Lower leg skin (tissue), 3 donors: Measurements from ENCODE around the gene HERC2.

Experiments
- POLR2A ChIP-seq, 2 donors: fragments of 450-650 bp; IDR thresholded peaks; one replicate each; pipeline ENCODE4 v1.6.1; 2016 to 2017; ENCODE audit warnings: antibody characterized with exemption in 2 of 2, mild to moderate bottlenecking in 1 of 2, moderate library complexity in 1 of 2
- TF ChIP-seq, protein P1 (sequence below), 3 donors: fragments of 450-650 bp; IDR thresholded peaks; one replicate each; pipeline ENCODE4 v1.5.1; 2016; ENCODE audit warnings: antibody characterized with exemption in 3 of 3, mild to moderate bottlenecking in 3 of 3, moderate library complexity in 2 of 3

DNA sequence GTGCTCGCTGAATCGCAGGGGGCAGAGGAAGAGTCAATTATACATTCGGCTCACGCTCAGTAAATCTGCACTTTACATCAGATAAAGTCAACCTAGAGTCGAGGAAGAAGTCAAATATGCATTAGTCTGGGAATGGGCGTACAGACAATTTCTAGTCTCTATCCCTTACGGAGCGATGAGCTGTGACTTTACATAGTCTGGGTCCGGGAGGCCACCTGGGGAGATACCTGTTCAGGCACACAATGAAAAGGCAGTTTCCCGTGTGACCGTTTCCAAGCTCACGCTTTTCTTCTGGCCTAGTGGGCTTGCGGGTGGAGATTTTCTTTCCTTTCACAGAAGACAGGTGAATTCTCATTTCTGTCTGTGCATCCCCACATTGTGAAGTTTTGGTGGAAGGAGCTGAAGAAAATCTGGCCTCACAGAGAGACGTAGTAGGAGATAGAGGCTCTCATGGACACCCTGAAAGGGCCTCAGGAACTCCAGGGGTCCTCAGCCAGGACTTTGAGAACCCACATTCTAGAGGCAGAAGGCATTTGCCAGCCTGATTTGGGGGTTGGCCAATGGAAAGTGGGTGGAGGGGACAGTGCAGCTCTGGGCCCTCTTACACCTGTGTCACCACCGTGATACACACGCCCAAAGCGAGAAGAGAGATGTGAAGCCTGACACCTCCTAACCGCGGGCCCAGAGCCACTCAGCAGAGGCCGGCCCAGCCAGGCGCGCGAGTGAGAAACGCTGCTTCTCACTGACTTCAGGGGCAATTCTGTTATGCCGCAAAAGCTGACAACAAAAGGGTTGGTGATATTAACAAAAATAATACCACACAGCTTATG is 212.1 kb downstream of the HERC2 start:
- TF ChIP-seq POLR2A (IDR thresholded peaks at IDR 0.05): no peak
- TF ChIP-seq, protein P1, sequence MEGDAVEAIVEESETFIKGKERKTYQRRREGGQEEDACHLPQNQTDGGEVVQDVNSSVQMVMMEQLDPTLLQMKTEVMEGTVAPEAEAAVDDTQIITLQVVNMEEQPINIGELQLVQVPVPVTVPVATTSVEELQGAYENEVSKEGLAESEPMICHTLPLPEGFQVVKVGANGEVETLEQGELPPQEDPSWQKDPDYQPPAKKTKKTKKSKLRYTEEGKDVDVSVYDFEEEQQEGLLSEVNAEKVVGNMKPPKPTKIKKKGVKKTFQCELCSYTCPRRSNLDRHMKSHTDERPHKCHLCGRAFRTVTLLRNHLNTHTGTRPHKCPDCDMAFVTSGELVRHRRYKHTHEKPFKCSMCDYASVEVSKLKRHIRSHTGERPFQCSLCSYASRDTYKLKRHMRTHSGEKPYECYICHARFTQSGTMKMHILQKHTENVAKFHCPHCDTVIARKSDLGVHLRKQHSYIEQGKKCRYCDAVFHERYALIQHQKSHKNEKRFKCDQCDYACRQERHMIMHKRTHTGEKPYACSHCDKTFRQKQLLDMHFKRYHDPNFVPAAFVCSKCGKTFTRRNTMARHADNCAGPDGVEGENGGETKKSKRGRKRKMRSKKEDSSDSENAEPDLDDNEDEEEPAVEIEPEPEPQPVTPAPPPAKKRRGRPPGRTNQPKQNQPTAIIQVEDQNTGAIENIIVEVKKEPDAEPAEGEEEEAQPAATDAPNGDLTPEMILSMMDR (IDR thresholded peaks at IDR 0.05): no peak
